IPS-NIHi11 (cell line): ENCODE measurements around the gene ZMIZ1.
A peak's percentile ranks its signal among the peaks of the same experiment; 100 is the strongest.

Experiments used
- DNase-seq: peaks from one replicate; pipeline ENCODE4 v3.0.0; 2012; ENCODE audit warnings: mixed read lengths, low spot score

The ZMIZ1 gene

GRCh38 chr10:79099898-79100448, 31.2 kb downstream of the ZMIZ1 start:
- DNase-seq: no peak

- no peak for DNase-seq
These were observed 32.0 kb downstream of the ZMIZ1 start for GRCh38 chr10:79100771-79101170.

- DNase-seq: peak; percentile 67
These were observed 33.1 kb downstream of the ZMIZ1 start for GRCh38 chr10:79101560-79102497.

GRCh38 chr10:79102498-79102874, 33.7 kb downstream of the ZMIZ1 start:
- peak; percentile 71 for DNase-seq

- no peak for DNase-seq
These were observed 34.4 kb downstream of the ZMIZ1 start for GRCh38 chr10:79103129-79103528.

- no peak for DNase-seq
These were observed 34.8 kb downstream of the ZMIZ1 start for GRCh38 chr10:79103585-79103984.

- DNase-seq: no peak
These were observed 36.5 kb downstream of the ZMIZ1 start for GRCh38 chr10:79105150-79105739.

- no peak for DNase-seq
These were observed 37.1 kb downstream of the ZMIZ1 start for GRCh38 chr10:79105818-79106217.

- DNase-seq: no peak
These were observed 37.7 kb downstream of the ZMIZ1 start for GRCh38 chr10:79106256-79107050.

GRCh38 chr10:79107736-79108264, 39.0 kb downstream of the ZMIZ1 start:
- DNase-seq: no peak

- no peak for DNase-seq
These were observed 40.0 kb downstream of the ZMIZ1 start for GRCh38 chr10:79108728-79109127.

GRCh38 chr10:79111427-79111826, 42.7 kb downstream of the ZMIZ1 start:
- no peak for DNase-seq

GRCh38 chr10:79111846-79112614, 43.3 kb downstream of the ZMIZ1 start:
- DNase-seq: no peak

- no peak for DNase-seq
These were observed 44.2 kb downstream of the ZMIZ1 start for GRCh38 chr10:79112881-79113431.

- peak; percentile 58 for DNase-seq
These were observed 45.1 kb downstream of the ZMIZ1 start for GRCh38 chr10:79113827-79114226.

GRCh38 chr10:79115302-79115701, 46.5 kb downstream of the ZMIZ1 start:
- no peak for DNase-seq

- DNase-seq: no peak
These were observed 47.6 kb downstream of the ZMIZ1 start for GRCh38 chr10:79116368-79116767.

- no peak for DNase-seq
These were observed 48.3 kb downstream of the ZMIZ1 start for GRCh38 chr10:79116801-79117723.

GRCh38 chr10:79118286-79119202, 49.8 kb downstream of the ZMIZ1 start:
- DNase-seq: no peak
